ENCODE measurements around the gene CAPG.

Gene CAPG

DNA sequence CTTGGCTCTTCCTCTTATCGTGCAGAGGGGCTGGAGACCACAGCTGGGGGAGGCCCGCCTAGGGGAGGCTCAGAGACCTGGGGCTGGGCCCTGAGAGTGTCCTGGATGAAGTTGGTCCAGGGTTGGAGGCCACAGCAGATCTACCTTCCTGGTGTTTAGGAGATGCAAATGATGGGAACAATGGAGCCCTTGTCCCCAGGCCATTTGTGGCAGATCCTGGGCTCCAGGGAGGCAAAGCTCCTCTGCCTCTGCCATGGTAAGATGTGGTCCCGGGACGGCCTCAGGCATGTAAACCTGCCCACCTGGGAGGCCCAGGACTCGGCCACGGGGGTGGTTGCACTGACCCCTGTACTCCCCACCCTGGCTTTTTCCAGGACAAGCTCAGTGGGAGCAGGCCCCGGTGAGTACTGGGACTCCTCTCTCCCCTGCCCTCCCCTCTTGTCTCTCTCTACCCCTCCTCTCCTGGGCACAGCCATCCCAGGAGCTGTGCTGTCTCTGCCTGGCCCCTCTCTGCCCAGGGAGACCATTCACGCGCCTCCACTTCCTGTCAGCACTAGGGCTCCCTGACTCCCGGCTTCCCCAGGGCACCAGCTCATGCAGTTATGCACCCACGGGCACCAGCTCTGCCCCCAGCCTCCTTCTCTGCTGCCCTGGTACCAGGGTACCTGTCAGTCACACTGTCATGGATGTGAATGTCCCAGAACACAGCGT, 19.2 kb upstream of the CAPG start:
- H3K4me3 ChIP-seq (ENCODE audit: low read depth, low read length) = no peak overlapping the region
- DNase-seq (ENCODE audit: low read depth) = no peak
- TF ChIP-seq CTCF (IDR thresholded peaks at IDR 0.05; ENCODE audit: low read depth, low read length, missing control alignments) = no peak
- in situ Hi-C loops (cut with HindIII; ENCODE audit: low sequenced_read_pairs) = no loop called here

GRCh38 chr2:85428343-85428881, 18.2 kb upstream of the CAPG start:
- no peak for DNase-seq (ENCODE audit: low read depth)
- no peak for TF ChIP-seq CTCF (IDR thresholded peaks at IDR 0.05; ENCODE audit: low read depth, low read length, missing control alignments)
- in situ Hi-C loops (cut with HindIII; ENCODE audit: low sequenced_read_pairs) = no loop called here
- H3K4me3 ChIP-seq (ENCODE audit: low read depth, low read length) = no peak overlapping the region

DNA sequence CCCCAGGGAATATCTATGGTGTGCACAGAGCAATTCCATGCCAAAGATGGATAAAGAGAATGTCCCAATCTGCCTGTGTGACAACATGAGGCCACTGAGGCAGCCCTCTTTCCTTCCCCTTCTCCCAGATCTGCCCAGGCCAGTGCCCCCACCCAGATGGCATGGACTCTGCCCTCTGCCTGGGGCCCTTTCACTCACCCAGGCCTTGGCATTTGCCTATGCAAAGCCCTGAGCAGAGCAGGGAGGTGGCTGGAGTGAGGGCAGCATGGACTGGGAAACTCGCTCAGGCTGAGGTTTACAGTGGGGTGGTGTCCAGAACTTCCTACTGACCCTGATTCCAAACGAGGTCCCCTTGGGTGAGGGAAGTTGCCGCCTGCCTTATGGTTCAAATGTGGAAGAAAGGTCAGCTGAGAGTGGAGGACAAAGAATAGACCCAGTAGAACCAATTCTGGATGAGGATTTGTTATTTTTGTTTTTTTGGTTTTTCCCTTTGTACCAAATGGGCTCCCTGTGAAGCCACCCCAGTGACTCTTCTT, 17.2 kb upstream of the CAPG start:
- in situ Hi-C loops (cut with HindIII; ENCODE audit: low sequenced_read_pairs) = no loop called here
- TF ChIP-seq CTCF (IDR thresholded peaks at IDR 0.05; ENCODE audit: low read depth, low read length, missing control alignments) = no peak
- DNase-seq (ENCODE audit: low read depth) = no peak
- H3K4me3 ChIP-seq (ENCODE audit: low read depth, low read length) = no peak overlapping the region

GRCh38 chr2:85425588-85425987, 15.4 kb upstream of the CAPG start:
- TF ChIP-seq CTCF (IDR thresholded peaks at IDR 0.05; ENCODE audit: low read depth, low read length, missing control alignments) = no peak
- DNase-seq (ENCODE audit: low read depth) = no peak
- no peak overlapping the region for H3K4me3 ChIP-seq (ENCODE audit: low read depth, low read length)
- in situ Hi-C loops (cut with HindIII; ENCODE audit: low sequenced_read_pairs) = no loop called here

GRCh38 chr2:85423525-85423924, 13.4 kb upstream of the CAPG start:
- H3K4me3 ChIP-seq (ENCODE audit: low read depth, low read length) = no peak overlapping the region
- no peak for DNase-seq (ENCODE audit: low read depth)
- in situ Hi-C loops (cut with HindIII; ENCODE audit: low sequenced_read_pairs) = loop anchor here (5.0 kb wide), 1 partner anchor 114 kb away; the partner anchor contains the start of gene MAT2A
- no peak for TF ChIP-seq CTCF (IDR thresholded peaks at IDR 0.05; ENCODE audit: low read depth, low read length, missing control alignments)

DNA sequence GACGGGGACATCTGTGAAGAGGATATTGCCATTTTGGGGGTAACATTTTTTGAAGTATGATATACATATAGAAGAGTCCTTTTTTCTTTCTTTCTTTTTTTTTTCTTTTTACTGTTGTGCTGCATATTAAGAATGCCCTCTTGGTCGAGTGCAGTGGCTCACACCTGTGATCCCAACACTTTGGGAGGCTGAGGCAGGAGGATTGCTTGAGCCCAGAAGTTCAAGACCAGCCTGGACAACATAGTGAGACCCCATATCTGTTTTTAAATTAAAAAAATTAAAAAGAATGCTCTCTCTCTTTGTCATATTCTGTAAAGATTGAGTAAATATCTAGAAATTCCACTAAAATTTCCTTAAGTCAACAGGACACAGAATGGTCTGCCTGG, 11.9 kb upstream of the CAPG start:
- TF ChIP-seq CTCF (IDR thresholded peaks at IDR 0.05; ENCODE audit: low read depth, low read length, missing control alignments) = no peak
- no peak overlapping the region for H3K4me3 ChIP-seq (ENCODE audit: low read depth, low read length)
- DNase-seq (ENCODE audit: low read depth) = no peak
- in situ Hi-C loops (cut with HindIII; ENCODE audit: low sequenced_read_pairs) = loop anchor here (5.0 kb wide), 1 partner anchor 115 kb away; the partner anchor contains the start of gene MAT2A

Measured in astrocyte of the cerebellum (primary cell).